Measurements from ENCODE around the gene WDR33.
"Not testable (repeated sequence)": the region's sequence is repeated elsewhere in the genome, so short reads cannot be mapped to it uniquely, and the experiment has no call there.

Gene WDR33

DNA sequence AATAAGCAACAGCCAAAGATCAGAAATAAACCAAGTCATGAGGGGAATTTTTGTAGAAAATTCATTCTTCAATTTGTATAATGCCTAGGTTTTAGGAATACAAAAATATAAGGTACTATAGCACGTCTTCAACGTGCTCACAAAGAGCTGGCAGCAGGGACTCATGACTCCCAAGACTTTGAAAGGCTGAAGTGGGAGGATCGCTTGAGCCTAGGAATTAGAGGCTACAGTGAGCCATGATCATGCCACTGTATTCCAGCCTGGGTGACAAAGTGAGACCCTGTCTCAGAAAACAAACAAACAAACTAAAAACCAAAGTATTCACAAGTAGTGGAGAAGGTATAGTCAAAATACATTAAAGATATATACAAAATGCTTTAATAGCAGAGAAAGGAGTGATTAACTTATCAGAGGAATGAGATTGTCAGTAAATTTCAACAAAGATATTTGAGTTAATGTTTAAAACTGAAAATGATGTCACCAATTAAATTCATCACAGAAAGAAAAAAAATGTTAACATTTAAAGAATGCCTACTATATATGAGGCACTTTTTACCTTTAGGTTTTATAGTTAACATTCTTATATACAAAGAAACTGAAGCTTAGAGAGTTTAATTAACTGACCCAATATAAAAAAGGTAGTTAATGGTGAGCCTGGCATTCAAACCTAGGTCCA, 3.2 kb downstream of the WDR33 start:
- no peak for DNase-seq (ENCODE audit: extremely low read depth, low read depth)

DNA sequence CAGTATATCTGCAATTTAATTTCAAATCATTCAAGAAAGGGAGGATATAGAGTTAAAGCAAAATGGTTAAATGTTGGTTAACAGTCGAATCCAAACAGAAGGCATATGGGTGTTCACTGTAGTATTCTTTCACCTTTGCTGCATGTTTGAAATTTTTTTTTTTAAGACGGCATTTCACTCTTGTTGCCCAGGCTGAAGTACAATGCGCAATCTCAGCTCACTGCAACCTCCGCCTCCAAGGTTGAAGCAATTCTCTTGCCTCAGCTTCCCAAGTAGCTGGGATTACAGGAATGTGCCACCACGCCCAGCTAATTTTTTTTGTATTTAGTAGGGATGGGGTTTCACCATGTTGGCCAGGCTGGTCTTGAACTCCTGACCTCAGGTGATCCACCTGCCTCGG, 4.1 kb downstream of the WDR33 start:
- not testable (repeated sequence) for DNase-seq (ENCODE audit: extremely low read depth, low read depth)

More for the DNA sequence above, 3.2 kb downstream of the WDR33 start:
- TF ChIP-seq, protein P1, sequence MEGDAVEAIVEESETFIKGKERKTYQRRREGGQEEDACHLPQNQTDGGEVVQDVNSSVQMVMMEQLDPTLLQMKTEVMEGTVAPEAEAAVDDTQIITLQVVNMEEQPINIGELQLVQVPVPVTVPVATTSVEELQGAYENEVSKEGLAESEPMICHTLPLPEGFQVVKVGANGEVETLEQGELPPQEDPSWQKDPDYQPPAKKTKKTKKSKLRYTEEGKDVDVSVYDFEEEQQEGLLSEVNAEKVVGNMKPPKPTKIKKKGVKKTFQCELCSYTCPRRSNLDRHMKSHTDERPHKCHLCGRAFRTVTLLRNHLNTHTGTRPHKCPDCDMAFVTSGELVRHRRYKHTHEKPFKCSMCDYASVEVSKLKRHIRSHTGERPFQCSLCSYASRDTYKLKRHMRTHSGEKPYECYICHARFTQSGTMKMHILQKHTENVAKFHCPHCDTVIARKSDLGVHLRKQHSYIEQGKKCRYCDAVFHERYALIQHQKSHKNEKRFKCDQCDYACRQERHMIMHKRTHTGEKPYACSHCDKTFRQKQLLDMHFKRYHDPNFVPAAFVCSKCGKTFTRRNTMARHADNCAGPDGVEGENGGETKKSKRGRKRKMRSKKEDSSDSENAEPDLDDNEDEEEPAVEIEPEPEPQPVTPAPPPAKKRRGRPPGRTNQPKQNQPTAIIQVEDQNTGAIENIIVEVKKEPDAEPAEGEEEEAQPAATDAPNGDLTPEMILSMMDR (IDR thresholded peaks at IDR 0.05; ENCODE audit: low read depth, low read length), result no peak

DNA sequence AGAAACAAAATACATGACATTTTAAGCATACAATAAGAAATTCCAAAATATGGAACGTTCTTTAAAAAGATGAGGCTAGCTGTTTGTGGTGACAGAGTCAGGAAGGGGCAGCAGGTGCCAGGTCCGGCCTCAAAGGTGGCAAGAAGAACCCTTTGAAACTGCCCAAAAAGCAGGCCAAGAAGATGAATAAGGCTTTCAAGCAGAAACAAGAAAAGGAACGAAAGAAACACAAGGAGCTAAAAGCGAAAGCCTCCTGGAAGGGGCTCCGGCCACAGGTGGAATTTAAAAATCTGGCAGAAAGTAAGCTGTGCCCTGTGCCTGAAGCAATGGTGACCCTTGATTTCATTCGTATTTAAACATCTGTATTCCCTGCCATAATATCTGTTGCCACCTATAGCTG, 5.5 kb downstream of the WDR33 start:
- no peak for DNase-seq (ENCODE audit: extremely low read depth, low read depth)
- TF ChIP-seq, protein P1 (IDR thresholded peaks at IDR 0.05; ENCODE audit: low read depth, low read length), result no peak

DNA sequence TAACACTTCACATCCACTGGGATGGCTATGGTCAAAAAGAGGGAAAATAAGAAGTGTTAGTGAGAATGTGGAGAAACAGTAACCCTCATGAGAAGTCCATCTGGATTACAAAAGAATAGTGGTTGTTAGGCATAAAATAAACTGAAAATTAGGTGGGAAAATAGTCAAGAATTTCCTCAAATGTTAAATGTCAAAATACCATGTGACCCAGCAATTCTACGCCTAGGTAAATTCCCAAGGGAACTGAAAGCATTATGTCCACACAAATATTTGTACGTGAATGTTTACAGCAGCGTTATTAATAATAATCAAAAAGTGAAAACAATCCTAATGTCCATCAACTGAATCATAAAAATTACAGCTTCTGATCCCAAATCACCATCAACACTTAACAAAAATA, 11.0 kb downstream of the WDR33 start:
- no peak for DNase-seq (ENCODE audit: extremely low read depth, low read depth)
- TF ChIP-seq, protein P1 (IDR thresholded peaks at IDR 0.05; ENCODE audit: low read depth, low read length), result no peak

DNA sequence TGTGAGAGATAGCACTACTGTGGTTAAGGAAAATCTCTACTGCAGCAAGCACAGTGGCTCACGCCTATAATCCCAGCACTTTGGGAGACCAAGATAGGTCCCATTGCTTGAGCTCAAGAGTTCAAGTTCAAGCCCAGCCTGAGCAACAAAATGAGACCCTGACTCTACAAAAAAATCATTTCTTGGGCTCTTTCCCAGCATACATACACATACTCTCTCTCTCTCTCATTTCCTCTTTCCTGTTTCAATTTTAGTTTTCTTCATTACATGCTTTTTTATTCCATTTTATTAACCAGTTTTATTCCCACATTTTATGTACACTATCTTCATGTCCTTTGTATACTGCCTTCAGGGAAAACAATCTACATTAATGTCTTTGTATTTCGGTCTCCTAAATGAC, 14.6 kb downstream of the WDR33 start:
- no peak for DNase-seq (ENCODE audit: extremely low read depth, low read depth)
- TF ChIP-seq, protein P1 (IDR thresholded peaks at IDR 0.05; ENCODE audit: low read depth, low read length), result no peak

DNA sequence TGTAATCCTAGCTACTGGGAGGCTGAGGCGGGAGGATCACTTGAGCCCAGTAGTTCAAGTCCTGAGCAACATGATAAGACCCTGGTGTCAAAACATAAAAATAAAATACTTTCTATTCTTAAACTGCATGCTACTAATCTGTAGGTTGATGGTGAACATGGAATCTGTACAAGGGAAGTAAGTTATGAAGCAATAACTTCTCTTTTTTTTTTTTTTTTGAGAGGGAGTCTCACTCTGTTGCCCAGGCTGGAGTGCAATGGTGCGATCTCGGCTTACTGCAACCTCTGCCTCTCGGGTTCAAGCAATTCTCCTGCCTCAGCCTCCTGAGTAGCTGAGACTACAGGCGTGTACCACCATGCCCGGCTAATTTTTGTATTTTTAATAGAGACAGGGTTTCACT, 16.1 kb downstream of the WDR33 start:
- DNase-seq (ENCODE audit: extremely low read depth, low read depth), result not testable (repeated sequence)

DNA sequence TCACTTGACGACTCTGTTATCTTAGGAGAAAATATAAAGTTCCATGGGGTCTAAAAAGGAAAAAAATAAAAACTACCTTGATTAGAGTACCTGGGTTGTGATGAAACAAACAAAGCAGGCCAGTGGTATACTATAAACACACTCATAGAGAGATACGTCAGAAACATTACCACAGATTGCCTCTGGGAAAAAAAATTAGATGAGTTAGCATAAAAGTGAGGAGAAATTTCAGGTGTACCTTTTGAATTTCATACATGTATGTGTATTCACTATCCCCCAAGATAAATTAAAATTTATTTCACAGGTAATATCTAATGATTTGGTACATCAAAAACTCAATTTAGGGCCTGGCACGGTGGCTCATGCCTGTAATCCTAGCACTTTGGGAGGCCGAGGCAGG, 18.2 kb downstream of the WDR33 start:
- TF ChIP-seq, protein P1 (IDR thresholded peaks at IDR 0.05; ENCODE audit: low read depth, low read length), result no peak
- DNase-seq (ENCODE audit: extremely low read depth, low read depth), result no peak

DNA sequence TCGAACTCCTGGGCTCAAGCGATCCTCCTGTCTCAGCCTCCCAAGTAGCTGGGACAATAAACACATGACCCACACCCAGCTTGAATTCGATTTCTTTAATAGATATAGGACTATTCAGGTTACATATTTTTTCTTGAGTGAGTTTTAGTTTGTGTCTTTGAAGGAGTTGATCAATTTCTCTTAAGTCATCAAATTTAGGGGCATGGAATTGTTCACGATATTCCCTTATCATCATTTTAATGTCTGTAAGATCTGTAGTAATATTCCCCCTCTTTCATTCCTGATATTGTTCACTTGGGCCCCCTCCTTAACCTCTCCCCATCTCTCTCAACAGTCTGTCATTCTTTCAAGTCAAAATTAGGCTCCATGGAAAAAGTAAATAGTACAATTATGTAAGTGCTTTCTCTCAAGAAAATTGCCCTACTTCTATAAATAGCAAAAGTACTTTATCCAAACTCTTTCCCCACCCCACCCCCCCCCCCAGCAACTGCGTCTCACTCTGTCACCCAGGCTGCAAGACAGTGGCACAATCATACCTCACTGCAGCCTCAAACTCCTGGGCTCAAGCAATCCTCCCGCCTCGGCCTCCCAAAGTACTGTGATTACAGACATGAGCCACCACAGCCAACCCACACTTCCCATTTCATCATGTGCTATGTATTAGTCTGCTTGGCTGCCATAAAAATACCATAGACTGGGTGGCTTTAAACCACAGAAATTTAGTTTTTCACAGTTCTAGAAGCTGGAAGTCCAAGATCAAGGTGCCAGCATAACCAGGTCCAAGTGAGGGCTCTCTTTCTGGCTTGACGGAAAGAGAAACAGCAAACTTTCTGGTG, 20.1 kb downstream of the WDR33 start:
- DNase-seq (ENCODE audit: extremely low read depth, low read depth), result no peak
- TF ChIP-seq, protein P1 (IDR thresholded peaks at IDR 0.05; ENCODE audit: low read depth, low read length), result no peak

All from AG09319 (cell line).